SK-N-SH treated with all-trans-retinoic acid at 6 μM for 48 hours (cell line): ENCODE data around the gene RAB3IL1.

Experiments used
- ATAC-seq: fragments of 200-7000 bp; cut with Tn5 transposase; 3 replicates; pipeline ENCODE4 v1.9.1; 2020; ENCODE audit warnings: mild to moderate bottlenecking, moderate library complexity
- ARNTL ChIP-seq: fragments of 450-650 bp; formaldehyde crosslinking; IDR thresholded peaks from 2 replicates; pipeline ENCODE4 v1.5.0; 2020; ENCODE audit warnings: low read depth, mild to moderate bottlenecking, moderate library complexity, borderline replicate concordance
- CSDC2 ChIP-seq: fragments of 250-450 bp; sonication (Bioruptor Pico); IDR thresholded peaks from 2 replicates; pipeline ENCODE4 v1.5.0; 2020; ENCODE audit warnings: mild to moderate bottlenecking, moderate library complexity
- ESRRG ChIP-seq: fragments of 250-450 bp; sonication (Bioruptor Pico); IDR thresholded peaks from 2 replicates; pipeline ENCODE4 v1.6.1; 2021; ENCODE audit warnings: mild to moderate bottlenecking
- ISL1 ChIP-seq: fragments of 250-450 bp; sonication (Bioruptor Pico); IDR thresholded peaks from 2 replicates; pipeline ENCODE4 v2.1.2; 2022; ENCODE audit warnings: mild to moderate bottlenecking, moderate library complexity
- OSR1 ChIP-seq: fragments of 250-450 bp; sonication (Bioruptor Pico); IDR thresholded peaks from 2 replicates; pipeline ENCODE4 v1.8.0; 2022; ENCODE audit warnings: moderate library complexity, mild to moderate bottlenecking, inconsistent platforms
- PPARA ChIP-seq: fragments of 250-450 bp; sonication (Bioruptor Pico); IDR thresholded peaks from 2 replicates; pipeline ENCODE4 v1.5.0; 2020; ENCODE audit warnings: mild to moderate bottlenecking, borderline replicate concordance
- RARB ChIP-seq: fragments of 250-450 bp; sonication (Bioruptor Pico); IDR thresholded peaks from 2 replicates; pipeline ENCODE4 v1.8.0; 2021; ENCODE audit warnings: mild to moderate bottlenecking, moderate library complexity
- SNAI2 ChIP-seq: fragments of 250-450 bp; sonication (Bioruptor Pico); IDR thresholded peaks from 2 replicates; pipeline ENCODE4 v1.5.0; 2020; ENCODE audit warnings: mild to moderate bottlenecking, moderate library complexity
- TCF4 ChIP-seq: fragments of 250-450 bp; sonication (Bioruptor Pico); IDR thresholded peaks from 2 replicates; pipeline ENCODE4 v1.8.0; 2021; ENCODE audit warnings: mild to moderate bottlenecking, moderate library complexity, borderline replicate concordance
- TOX ChIP-seq: fragments of 250-450 bp; sonication (Bioruptor Pico); IDR thresholded peaks from 2 replicates; pipeline ENCODE4 v1.8.0; 2021; ENCODE audit warnings: mild to moderate bottlenecking, moderate library complexity, borderline replicate concordance
- ZC3H10 ChIP-seq: fragments of 250-450 bp; sonication (Bioruptor Pico); IDR thresholded peaks from 2 replicates; pipeline ENCODE4 v1.5.1; 2021; ENCODE audit warnings: mild to moderate bottlenecking, moderate library complexity
- ZFP3 ChIP-seq: fragments of 250-450 bp; sonication (Bioruptor Pico); IDR thresholded peaks from 2 replicates; pipeline ENCODE4 v1.5.0; 2020; ENCODE audit warnings: mild to moderate bottlenecking, moderate library complexity
- ZFP30 ChIP-seq: fragments of 450-650 bp; formaldehyde crosslinking; IDR thresholded peaks from 2 replicates; pipeline ENCODE4 v1.5.0; 2022; ENCODE audit warnings: mild to moderate bottlenecking, moderate library complexity
- ZNF70 ChIP-seq: fragments of 450-650 bp; formaldehyde crosslinking; IDR thresholded peaks from 2 replicates; pipeline ENCODE4 v1.5.0; 2020; ENCODE audit warnings: mild to moderate bottlenecking, moderate library complexity
- ZNF8 ChIP-seq: fragments of 450-650 bp; formaldehyde crosslinking; IDR thresholded peaks from 2 replicates; pipeline ENCODE4 v1.5.0; 2020; ENCODE audit warnings: mild to moderate bottlenecking, moderate library complexity
- TF ChIP-seq, protein P1 (sequence below): fragments of 250-450 bp; sonication (Bioruptor Pico); IDR thresholded peaks from 2 replicates; pipeline ENCODE4 v1.8.0; 2021; ENCODE audit warnings: low read depth, mild to moderate bottlenecking, moderate library complexity, borderline replicate concordance
- TF ChIP-seq, protein P2 (sequence below): fragments of 250-450 bp; sonication (Bioruptor Pico); IDR thresholded peaks from 2 replicates; pipeline ENCODE4 v1.5.1; 2021; ENCODE audit warnings: mild to moderate bottlenecking, moderate library complexity
- TF ChIP-seq, protein P3 (sequence below): fragments of 250-450 bp; sonication (Bioruptor Pico); IDR thresholded peaks from 2 replicates; pipeline ENCODE4 v1.5.0; 2020; ENCODE audit warnings: mild to moderate bottlenecking, moderate library complexity
- TF ChIP-seq, protein P4 (sequence below): fragments of 250-450 bp; sonication (Bioruptor Pico); IDR thresholded peaks from 2 replicates; pipeline ENCODE4 v1.8.0; 2020; ENCODE audit warnings: mild to moderate bottlenecking, moderate library complexity, borderline replicate concordance
- TF ChIP-seq, protein P5 (sequence below): fragments of 250-450 bp; sonication (Bioruptor Pico); IDR thresholded peaks from 2 replicates; pipeline ENCODE4 v1.5.1; 2020; ENCODE audit warnings: low read depth, mild to moderate bottlenecking, moderate library complexity

RAB3IL1 gene

DNA sequence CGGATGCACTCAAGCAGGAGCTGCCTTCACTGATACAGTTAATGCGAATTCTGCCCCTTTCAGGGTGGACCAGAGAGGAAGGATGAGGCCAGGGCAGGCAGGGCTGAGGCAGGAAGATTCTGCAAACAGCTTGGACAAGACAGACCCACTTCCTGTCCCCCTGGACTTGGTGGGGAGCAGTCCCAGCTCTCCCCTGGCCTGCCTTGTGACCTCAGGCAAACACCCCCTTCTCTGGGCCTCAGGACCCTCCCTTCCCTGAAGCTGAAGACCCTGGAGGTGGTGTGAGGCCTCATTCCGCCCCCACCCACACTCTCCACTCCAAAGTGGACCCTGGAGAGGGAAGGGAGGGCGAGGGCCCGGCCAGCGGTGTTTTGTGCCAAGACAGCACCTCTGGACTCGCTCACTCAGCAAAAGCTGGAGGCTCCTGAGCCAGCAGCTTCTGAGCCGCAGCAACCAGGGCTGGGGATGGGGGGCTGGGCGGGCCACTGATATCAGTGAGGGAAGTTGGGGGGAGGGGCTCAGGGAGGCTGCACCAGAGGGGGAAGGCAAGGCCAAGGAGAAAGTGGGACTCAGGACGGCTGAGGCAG, 8.5 kb downstream of the RAB3IL1 start (continued):
- TF ChIP-seq, protein P1, sequence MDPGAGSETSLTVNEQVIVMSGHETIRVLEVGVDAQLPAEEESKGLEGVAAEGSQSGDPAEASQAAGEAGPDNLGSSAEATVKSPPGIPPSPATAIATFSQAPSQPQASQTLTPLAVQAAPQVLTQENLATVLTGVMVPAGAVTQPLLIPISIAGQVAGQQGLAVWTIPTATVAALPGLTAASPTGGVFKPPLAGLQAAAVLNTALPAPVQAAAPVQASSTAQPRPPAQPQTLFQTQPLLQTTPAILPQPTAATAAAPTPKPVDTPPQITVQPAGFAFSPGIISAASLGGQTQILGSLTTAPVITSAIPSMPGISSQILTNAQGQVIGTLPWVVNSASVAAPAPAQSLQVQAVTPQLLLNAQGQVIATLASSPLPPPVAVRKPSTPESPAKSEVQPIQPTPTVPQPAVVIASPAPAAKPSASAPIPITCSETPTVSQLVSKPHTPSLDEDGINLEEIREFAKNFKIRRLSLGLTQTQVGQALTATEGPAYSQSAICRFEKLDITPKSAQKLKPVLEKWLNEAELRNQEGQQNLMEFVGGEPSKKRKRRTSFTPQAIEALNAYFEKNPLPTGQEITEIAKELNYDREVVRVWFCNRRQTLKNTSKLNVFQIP (CRISPR knock-in tag), result no peak
- TF ChIP-seq ZNF70 (CRISPR knock-in tag), result no peak
- no peak for TF ChIP-seq ISL1 (CRISPR knock-in tag)
- TF ChIP-seq, protein P2, sequence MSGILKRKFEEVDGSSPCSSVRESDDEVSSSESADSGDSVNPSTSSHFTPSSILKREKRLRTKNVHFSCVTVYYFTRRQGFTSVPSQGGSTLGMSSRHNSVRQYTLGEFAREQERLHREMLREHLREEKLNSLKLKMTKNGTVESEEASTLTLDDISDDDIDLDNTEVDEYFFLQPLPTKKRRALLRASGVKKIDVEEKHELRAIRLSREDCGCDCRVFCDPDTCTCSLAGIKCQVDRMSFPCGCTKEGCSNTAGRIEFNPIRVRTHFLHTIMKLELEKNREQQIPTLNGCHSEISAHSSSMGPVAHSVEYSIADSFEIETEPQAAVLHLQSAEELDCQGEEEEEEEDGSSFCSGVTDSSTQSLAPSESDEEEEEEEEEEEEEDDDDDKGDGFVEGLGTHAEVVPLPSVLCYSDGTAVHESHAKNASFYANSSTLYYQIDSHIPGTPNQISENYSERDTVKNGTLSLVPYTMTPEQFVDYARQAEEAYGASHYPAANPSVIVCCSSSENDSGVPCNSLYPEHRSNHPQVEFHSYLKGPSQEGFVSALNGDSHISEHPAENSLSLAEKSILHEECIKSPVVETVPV (CRISPR knock-in tag), result no peak
- no peak for TF ChIP-seq ZC3H10
- no peak for TF ChIP-seq TCF4 (CRISPR knock-in tag)
- no peak for TF ChIP-seq ZNF8 (CRISPR knock-in tag)
- TF ChIP-seq ESRRG (CRISPR knock-in tag), result no peak
- TF ChIP-seq ZFP3 (CRISPR knock-in tag), result no peak
- no peak for TF ChIP-seq PPARA

DNA sequence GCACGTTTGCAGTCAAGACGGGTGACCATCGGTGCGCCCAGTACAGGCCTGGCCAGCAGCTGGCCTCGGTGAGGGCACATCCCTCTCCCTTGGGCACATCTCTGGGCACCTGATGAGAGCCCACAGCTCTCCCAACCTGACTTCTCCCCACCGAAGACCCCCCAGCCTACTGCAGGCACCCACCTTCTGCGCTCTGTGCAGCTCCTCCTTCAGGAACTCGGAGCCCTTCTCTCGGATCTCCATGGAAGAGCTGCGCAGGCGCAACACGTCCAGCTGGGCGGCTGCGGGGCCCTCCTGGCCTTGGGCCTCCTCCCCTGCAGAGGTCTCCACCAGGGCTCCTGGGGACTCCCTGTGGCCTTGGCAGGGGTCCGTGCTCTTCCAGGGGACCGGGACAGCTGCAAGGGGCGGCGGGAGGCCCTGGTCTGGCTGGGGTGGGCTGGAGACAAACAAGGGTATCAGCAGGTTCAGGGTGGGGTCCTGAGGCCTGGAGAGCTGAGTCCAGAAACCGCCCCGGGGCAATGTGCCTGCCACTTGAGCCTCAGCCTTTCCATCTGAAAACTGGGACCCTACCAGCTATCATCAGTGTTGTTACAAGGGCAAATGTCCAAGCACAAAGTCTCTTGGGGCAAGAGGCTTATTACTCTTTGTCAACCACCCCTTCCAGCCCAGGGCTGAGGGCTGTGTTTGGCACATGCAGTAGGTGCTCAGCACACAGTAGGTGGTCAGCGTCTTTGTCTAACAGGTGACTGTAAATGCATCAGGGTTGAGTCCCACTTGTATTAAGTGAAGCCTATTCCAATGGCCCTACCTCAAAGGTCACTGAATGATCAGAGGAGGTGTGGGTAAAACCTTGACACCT, 9.3 kb downstream of the RAB3IL1 start:
- no peak for ATAC-seq
- TF ChIP-seq, protein P3, sequence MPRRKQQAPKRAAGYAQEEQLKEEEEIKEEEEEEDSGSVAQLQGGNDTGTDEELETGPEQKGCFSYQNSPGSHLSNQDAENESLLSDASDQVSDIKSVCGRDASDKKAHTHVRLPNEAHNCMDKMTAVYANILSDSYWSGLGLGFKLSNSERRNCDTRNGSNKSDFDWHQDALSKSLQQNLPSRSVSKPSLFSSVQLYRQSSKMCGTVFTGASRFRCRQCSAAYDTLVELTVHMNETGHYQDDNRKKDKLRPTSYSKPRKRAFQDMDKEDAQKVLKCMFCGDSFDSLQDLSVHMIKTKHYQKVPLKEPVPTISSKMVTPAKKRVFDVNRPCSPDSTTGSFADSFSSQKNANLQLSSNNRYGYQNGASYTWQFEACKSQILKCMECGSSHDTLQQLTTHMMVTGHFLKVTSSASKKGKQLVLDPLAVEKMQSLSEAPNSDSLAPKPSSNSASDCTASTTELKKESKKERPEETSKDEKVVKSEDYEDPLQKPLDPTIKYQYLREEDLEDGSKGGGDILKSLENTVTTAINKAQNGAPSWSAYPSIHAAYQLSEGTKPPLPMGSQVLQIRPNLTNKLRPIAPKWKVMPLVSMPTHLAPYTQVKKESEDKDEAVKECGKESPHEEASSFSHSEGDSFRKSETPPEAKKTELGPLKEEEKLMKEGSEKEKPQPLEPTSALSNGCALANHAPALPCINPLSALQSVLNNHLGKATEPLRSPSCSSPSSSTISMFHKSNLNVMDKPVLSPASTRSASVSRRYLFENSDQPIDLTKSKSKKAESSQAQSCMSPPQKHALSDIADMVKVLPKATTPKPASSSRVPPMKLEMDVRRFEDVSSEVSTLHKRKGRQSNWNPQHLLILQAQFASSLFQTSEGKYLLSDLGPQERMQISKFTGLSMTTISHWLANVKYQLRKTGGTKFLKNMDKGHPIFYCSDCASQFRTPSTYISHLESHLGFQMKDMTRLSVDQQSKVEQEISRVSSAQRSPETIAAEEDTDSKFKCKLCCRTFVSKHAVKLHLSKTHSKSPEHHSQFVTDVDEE (CRISPR knock-in tag), result no peak
- no peak for TF ChIP-seq ZC3H10
- TF ChIP-seq ARNTL, result no peak
- TF ChIP-seq, protein P4, sequence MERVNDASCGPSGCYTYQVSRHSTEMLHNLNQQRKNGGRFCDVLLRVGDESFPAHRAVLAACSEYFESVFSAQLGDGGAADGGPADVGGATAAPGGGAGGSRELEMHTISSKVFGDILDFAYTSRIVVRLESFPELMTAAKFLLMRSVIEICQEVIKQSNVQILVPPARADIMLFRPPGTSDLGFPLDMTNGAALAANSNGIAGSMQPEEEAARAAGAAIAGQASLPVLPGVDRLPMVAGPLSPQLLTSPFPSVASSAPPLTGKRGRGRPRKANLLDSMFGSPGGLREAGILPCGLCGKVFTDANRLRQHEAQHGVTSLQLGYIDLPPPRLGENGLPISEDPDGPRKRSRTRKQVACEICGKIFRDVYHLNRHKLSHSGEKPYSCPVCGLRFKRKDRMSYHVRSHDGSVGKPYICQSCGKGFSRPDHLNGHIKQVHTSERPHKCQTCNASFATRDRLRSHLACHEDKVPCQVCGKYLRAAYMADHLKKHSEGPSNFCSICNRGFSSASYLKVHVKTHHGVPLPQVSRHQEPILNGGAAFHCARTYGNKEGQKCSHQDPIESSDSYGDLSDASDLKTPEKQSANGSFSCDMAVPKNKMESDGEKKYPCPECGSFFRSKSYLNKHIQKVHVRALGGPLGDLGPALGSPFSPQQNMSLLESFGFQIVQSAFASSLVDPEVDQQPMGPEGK, result no peak
- TF ChIP-seq RARB (CRISPR knock-in tag), result no peak
- TF ChIP-seq ZNF8 (CRISPR knock-in tag), result no peak
- TF ChIP-seq ZFP3 (CRISPR knock-in tag), result no peak
- TF ChIP-seq ZFP30 (CRISPR knock-in tag), result no peak
- no peak for TF ChIP-seq CSDC2 (CRISPR knock-in tag)
- TF ChIP-seq PPARA, result no peak
- TF ChIP-seq, protein P5, sequence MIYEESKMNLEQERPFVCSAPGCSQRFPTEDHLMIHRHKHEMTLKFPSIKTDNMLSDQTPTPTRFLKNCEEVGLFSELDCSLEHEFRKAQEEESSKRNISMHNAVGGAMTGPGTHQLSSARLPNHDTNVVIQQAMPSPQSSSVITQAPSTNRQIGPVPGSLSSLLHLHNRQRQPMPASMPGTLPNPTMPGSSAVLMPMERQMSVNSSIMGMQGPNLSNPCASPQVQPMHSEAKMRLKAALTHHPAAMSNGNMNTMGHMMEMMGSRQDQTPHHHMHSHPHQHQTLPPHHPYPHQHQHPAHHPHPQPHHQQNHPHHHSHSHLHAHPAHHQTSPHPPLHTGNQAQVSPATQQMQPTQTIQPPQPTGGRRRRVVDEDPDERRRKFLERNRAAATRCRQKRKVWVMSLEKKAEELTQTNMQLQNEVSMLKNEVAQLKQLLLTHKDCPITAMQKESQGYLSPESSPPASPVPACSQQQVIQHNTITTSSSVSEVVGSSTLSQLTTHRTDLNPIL, result no peak
- TF ChIP-seq TCF4 (CRISPR knock-in tag), result no peak
- TF ChIP-seq OSR1 (CRISPR knock-in tag), result no peak

DNA sequence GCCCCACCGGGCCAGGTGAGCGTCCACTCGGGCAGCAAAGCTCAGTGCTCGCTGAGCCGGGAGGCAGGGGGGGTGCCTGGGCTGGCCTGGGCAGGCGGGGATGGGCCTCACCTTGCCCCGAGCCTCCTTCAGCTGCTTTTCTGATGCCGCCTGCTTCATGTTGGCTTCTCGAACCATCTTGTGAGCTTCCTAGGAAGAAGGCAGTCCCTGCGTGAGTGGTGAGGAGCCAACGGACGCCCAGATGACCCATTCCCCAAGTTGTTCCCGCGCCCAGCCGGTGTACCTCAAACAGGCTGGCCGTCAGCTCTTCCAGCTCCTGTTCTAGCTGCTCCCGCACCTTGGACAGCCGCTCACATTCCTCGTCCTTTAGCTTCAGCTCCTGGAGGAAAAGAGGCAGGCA, 10.1 kb downstream of the RAB3IL1 start:
- no peak for ATAC-seq
- no peak for TF ChIP-seq ZFP30 (CRISPR knock-in tag)
- TF ChIP-seq ISL1 (CRISPR knock-in tag), result no peak
- TF ChIP-seq, protein P2 (CRISPR knock-in tag), result no peak
- TF ChIP-seq PPARA, result no peak
- no peak for TF ChIP-seq SNAI2 (CRISPR knock-in tag)
- no peak for TF ChIP-seq CSDC2 (CRISPR knock-in tag)
- no peak for TF ChIP-seq ESRRG (CRISPR knock-in tag)
- no peak for TF ChIP-seq RARB (CRISPR knock-in tag)
- TF ChIP-seq, protein P4, result no peak
- TF ChIP-seq, protein P5, result no peak
- TF ChIP-seq TOX, result no peak
